Esophagus squamous epithelium (tissue), 5 donors: ENCODE results near the gene CALHM5. TPM values are rescaled to one million over a fixed set of nuclear protein-coding genes. Genes with fewer than 3 reads are reported as not detected.

Experiments used
- DNase-seq: peaks from one replicate; lab custom pipeline; 2025; lab: John Stamatoyannopoulos, UW
- H3K27ac ChIP-seq, 4 donors: fragments of 200-600 bp; sonication (generic); one replicate each; pipeline ENCODE4 v1.5.1; 2016 to 2019; ENCODE audit warnings: mild to moderate bottlenecking in 1 of 4
- H3K27me3 ChIP-seq, 4 donors: fragments of 200-600 bp; sonication (generic); 1 replicate in 3 of 4; 2 replicates in 1 of 4; pipeline versions ENCODE4 v1.5.1 to v1.6.0; 2017 to 2021; ENCODE audit warnings: antibody characterized with exemption in 1 of 4
- H3K36me3 ChIP-seq, 3 donors: fragments of 200-600 bp; sonication (generic); one replicate each; pipeline ENCODE4 v1.5.1; 2016 to 2019
- H3K4me1 ChIP-seq, 3 donors: fragments of 200-600 bp; sonication (generic); one replicate each; pipeline ENCODE4 v1.5.1; 2017 to 2019
- H3K4me3 ChIP-seq, 4 donors: fragments of 200-600 bp; sonication (generic); 1 replicate in 3 of 4; 2 replicates in 1 of 4; pipeline ENCODE4 v1.5.1; 2016 to 2019; ENCODE audit warnings: mild to moderate bottlenecking in 2 of 4, moderate library complexity in 1 of 4
- H3K9me3 ChIP-seq, 3 donors: fragments of 200-600 bp; sonication (generic); one replicate each; pipeline ENCODE4 v1.5.1; 2016 to 2019
- POLR2A ChIP-seq, 4 donors: fragments of 450-650 bp; IDR thresholded peaks; one replicate each; pipeline ENCODE4 v1.6.1; 2017; ENCODE audit warnings: antibody characterized with exemption in 4 of 4, mild to moderate bottlenecking in 4 of 4, moderate library complexity in 3 of 4
- WGBS, 2 donors: methylation state at CpG; one replicate each; pipeline ENCODE4 v1.1.5; 2018; 5-methylcytosine and 5-hydroxymethylcytosine counted together
- intact Hi-C: fragments of 100-400 bp; cut with DNase I; formaldehyde crosslinking; loops from one replicate; pipeline ENCODE4 v1.15.0; 2022
- total RNA-seq, 4 donors: library from RNA; depleted of rRNA; stranded (reverse); fragments of >200 nt; gene quantifications; one replicate each; pipeline ENCODE4 v1.1.0, GENCODE V29; 2016
- TF ChIP-seq, protein P1 (sequence below), 6 experiments: fragments of 450-650 bp in 4 of 6; fragments of 200-600 bp in 2 of 6; sonication (generic) in 2 of 6; IDR thresholded peaks; one replicate each; pipeline ENCODE4 v1.5.1; 2016 to 2019; ENCODE audit warnings: antibody characterized with exemption in 6 of 6, mild to moderate bottlenecking in 4 of 6, moderate library complexity in 4 of 6
- donor health status: DM: yes; HTN: yes; CAD: no.

The CALHM5 gene
- total RNA-seq, 4 donors from 2014 or later, result 0.04 to 1.7 (median 0.56) TPM

DNA sequence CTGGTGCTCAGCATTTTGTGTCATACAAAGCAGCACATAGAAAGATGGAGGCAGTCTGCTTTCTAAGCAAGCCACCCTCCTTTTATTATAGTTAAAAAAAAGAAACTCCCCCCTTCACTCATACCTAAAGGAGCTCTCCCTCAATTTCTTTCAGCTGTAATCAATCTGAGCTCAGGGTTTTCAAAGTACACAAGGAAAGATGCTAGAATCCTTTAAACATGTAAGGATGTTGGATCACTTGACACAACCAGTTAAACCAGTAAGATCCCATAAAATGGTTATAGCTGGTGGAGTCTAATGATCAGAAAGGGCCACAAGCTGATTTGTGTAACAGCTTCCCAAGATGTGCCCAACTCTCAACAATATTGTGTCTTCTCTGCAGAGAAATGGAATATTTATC, 42.0 kb downstream of the CALHM5 start, which contains the start of gene CALHM4:
TSS of gene CALHM4 (plus strand) at position 301 of the 400 bp plus-strand sequence. CDS start at position 344, 43 bp downstream.
- H3K9me3 ChIP-seq, result no peaks in the 10 kb centered on the region
- TF ChIP-seq, protein P1, sequence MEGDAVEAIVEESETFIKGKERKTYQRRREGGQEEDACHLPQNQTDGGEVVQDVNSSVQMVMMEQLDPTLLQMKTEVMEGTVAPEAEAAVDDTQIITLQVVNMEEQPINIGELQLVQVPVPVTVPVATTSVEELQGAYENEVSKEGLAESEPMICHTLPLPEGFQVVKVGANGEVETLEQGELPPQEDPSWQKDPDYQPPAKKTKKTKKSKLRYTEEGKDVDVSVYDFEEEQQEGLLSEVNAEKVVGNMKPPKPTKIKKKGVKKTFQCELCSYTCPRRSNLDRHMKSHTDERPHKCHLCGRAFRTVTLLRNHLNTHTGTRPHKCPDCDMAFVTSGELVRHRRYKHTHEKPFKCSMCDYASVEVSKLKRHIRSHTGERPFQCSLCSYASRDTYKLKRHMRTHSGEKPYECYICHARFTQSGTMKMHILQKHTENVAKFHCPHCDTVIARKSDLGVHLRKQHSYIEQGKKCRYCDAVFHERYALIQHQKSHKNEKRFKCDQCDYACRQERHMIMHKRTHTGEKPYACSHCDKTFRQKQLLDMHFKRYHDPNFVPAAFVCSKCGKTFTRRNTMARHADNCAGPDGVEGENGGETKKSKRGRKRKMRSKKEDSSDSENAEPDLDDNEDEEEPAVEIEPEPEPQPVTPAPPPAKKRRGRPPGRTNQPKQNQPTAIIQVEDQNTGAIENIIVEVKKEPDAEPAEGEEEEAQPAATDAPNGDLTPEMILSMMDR (IDR thresholded peaks at IDR 0.05), result no peak
- TF ChIP-seq POLR2A (IDR thresholded peaks at IDR 0.05), result no peak
- peaks cover 0 to 7% (median 0%) of the 10 kb centered on the region in 3 donors for H3K4me1 ChIP-seq
- H3K4me3 ChIP-seq, result no peak within 1 kb of the TSS
- no peaks in the 10 kb centered on the region for H3K36me3 ChIP-seq
- no peaks in the 10 kb centered on the region for H3K27me3 ChIP-seq
- intact Hi-C loops, result no loop called here
- DNase-seq, result no peak
- H3K27ac ChIP-seq, result no peak within 1 kb of the TSS

DNA sequence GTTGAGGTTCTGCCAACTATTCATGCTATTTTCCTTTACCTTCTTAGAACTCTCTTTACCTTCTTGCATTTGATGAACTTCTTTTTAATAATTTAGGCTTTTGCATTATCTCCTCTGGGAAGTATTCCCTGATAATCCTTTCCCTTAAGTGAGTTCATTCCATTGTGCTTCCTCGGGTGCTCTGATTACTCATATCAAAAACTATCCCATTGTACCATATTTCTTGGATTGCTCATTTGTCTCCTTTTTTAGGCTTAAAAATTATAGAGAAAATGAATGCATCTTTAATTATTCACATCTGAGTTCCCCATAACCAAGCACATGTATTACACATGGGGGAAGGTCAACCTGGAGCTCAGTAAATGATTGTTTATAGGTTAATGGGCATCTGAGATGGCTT, 44.6 kb downstream of the CALHM5 start:
- peaks cover 0 to 8% (median 0%) of the 10 kb centered on the region in 3 donors for H3K4me1 ChIP-seq
- H3K36me3 ChIP-seq, result no peaks in the 10 kb centered on the region
- intact Hi-C loops, result no loop called here
- H3K9me3 ChIP-seq, result no peaks in the 10 kb centered on the region
- no peak for TF ChIP-seq POLR2A (IDR thresholded peaks at IDR 0.05)
- TF ChIP-seq, protein P1 (IDR thresholded peaks at IDR 0.05), result no peak
- H3K27me3 ChIP-seq, result no peaks in the 10 kb centered on the region
- H3K4me3 ChIP-seq, result no peak overlapping the region
- 13 to 38% methylated on average over 1 of the region's 1 CpG for WGBS, 2 donors
- no peak overlapping the region for H3K27ac ChIP-seq
- DNase-seq, result no peak

DNA sequence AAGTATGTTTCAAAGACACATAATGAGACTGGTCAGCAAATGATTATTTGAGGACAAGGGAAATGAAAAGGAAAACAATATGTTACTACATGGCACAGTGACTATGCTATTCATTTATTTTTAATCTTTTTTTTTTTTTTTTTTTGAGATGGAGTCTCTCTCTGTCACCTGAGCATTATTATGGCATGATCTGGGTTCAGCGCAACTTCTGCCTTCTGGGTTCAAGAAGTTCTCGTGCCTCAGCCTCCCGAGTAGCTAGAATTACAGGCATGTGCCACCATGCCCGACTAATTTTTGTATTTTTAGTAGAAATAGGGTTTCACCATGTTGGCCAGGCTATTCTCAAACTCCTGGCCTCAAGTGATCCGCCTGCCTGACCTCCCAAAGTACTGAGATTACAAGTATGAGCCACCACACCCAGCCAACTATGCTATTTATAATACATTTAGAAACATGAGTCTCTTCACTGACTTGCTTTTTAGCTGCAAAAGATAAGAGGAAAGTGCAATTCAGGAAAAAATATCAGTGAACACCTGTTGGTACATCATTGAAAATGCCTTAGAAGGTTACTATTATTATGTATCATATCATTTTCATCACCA, 45.5 kb downstream of the CALHM5 start:
- 87 to 94% methylated on average over 5 of the region's 5 CpGs for WGBS, 2 donors
- intact Hi-C loops, result no loop called here

DNA sequence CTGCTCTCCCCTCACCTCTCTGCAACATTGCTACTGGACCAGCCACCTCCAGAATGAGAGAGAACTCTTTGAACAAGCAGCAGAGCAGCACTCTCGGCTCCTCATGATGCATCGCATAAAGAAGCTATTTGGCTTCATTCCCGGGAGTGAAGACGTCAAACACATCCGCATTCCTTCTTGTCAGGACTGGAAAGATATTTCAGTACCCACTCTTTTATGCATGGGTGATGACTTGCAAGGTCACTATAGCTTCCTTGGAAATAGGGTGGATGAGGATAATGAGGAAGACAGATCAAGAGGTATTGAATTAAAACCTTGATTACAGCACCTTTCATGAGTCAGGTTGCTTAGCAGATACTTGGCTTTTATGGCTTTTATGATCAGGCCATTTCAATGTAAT, 46.5 kb downstream of the CALHM5 start:
- Histone ChIP-seq H3K4me3 (no peak overlapping the region), H3K36me3 (no peaks in the 10 kb centered on the region), H3K4me1 (peaks cover 0 to 11% (median 0%) of the 10 kb centered on the region in 3 donors), H3K9me3 (no peaks in the 10 kb centered on the region), H3K27me3 (no peaks in the 10 kb centered on the region), H3K27ac (no peak overlapping the region)
- DNase-seq, result no peak
- intact Hi-C loops, result no loop called here
- WGBS, 2 donors, result 13 to 17% methylated on average over 5 of the region's 5 CpGs
- TF ChIP-seq, protein P1 (IDR thresholded peaks at IDR 0.05), result no peak
- no peak for TF ChIP-seq POLR2A (IDR thresholded peaks at IDR 0.05)

More for the DNA sequence above, 45.5 kb downstream of the CALHM5 start:
- TF ChIP-seq POLR2A (IDR thresholded peaks at IDR 0.05), result no peak
- TF ChIP-seq, protein P1 (IDR thresholded peaks at IDR 0.05), result no peak
- Histone ChIP-seq H3K36me3 (no peaks in the 10 kb centered on the region), H3K4me1 (peaks cover 0 to 11% (median 0%) of the 10 kb centered on the region in 3 donors), H3K27ac (no peak overlapping the region), H3K4me3 (no peak overlapping the region), H3K9me3 (no peaks in the 10 kb centered on the region), H3K27me3 (no peaks in the 10 kb centered on the region)
- DNase-seq, result no peak

DNA sequence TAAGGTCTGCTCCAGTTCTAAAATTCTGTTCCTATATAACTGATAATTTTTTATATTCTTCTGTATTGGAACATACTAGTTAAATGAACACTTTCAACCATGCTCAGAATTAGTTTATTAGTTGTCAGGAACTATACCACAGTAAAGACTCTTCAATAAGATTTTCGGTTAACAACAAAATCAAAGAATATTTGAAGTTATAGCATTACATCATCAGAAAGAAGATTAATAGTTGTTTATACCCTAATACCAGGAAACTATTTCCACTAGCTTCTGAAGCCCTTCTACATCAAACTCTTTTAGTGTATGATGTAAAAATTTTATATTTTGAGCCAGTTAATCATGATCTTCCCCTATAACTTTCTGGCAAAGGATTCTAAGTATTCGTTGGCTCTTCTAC, 48.7 kb downstream of the CALHM5 start:
- Histone ChIP-seq H3K27me3 (no peaks in the 10 kb centered on the region), H3K4me1 (peaks cover 0 to 17% (median 0%) of the 10 kb centered on the region in 3 donors), H3K9me3 (no peaks in the 10 kb centered on the region), H3K36me3 (no peaks in the 10 kb centered on the region), H3K4me3 (no peak overlapping the region), H3K27ac (no peak overlapping the region)
- no peak for DNase-seq
- 70 to 81% methylated on average over 2 of the region's 2 CpGs for WGBS, 2 donors
- intact Hi-C loops, result no loop called here
- TF ChIP-seq POLR2A (IDR thresholded peaks at IDR 0.05), result no peak
- TF ChIP-seq, protein P1 (IDR thresholded peaks at IDR 0.05), result no peak
